GM23338 (cell line): ENCODE measurements around the gene CCDC6.
"Not testable (repeated sequence)": the region's sequence is repeated elsewhere in the genome, so short reads cannot be mapped to it uniquely, and the experiment has no call there.

ENCODE experiments used
- CREB1 ChIP-seq: fragments of 250-450 bp; sonication (Bioruptor Pico); IDR thresholded peaks from 2 replicates; pipeline ENCODE4 v1.5.0; 2020; ENCODE audit warnings: low read depth, mild to moderate bottlenecking, moderate library complexity
- POLR2AphosphoS5 ChIP-seq: IDR thresholded peaks from 2 replicates; pipeline ENCODE4 v1.6.1; 2016; ENCODE audit warnings: antibody characterized with exemption, low read depth
- TF ChIP-seq, protein P1 (sequence below), 2 experiments: fragments of 200-600 bp in 1 of 2; sonication (generic) in 1 of 2; conservative IDR thresholded peaks; 2 replicates each; pipeline versions ENCODE4 v1.5.1 to v1.6.1; 2016 to 2017; ENCODE audit warnings: antibody characterized with exemption in 2 of 2, low read depth in 2 of 2, mild to moderate bottlenecking in 2 of 2, moderate library complexity in 1 of 2

DNA sequence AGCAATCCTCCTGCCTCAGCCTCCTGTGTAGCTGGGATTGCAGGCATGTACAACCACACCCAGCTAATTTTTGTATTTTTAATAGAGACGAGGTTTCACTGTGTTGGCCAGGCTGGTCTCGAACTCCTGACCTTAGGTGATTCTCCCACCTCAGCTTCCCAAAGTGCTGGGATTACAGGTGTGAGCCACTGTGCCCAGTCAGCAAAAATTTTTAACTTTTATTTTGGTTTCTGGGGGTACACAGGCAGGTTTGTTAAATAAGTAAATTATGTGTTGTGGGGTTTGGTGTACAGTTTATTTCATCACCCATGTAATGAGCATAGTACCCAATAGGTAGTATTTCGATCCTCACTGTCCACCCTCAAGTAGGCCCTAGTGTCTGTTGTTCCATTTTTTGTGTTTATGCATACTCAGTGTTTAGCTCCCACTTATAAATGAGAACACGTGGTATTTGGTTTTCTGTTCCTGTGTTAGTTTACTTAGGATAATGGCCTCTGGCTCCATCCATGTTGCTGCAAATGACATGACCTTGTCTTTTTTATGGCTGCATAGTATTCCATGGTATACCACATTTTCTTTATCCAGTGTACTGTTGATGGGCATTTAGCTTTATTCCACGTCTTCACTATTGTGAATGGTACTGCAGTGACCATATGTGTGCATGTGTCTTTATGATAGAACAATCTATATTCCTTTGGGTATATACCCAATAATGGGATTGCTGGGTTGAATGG is 24.6 kb upstream of the CCDC6 start:
- TF ChIP-seq, protein P1, sequence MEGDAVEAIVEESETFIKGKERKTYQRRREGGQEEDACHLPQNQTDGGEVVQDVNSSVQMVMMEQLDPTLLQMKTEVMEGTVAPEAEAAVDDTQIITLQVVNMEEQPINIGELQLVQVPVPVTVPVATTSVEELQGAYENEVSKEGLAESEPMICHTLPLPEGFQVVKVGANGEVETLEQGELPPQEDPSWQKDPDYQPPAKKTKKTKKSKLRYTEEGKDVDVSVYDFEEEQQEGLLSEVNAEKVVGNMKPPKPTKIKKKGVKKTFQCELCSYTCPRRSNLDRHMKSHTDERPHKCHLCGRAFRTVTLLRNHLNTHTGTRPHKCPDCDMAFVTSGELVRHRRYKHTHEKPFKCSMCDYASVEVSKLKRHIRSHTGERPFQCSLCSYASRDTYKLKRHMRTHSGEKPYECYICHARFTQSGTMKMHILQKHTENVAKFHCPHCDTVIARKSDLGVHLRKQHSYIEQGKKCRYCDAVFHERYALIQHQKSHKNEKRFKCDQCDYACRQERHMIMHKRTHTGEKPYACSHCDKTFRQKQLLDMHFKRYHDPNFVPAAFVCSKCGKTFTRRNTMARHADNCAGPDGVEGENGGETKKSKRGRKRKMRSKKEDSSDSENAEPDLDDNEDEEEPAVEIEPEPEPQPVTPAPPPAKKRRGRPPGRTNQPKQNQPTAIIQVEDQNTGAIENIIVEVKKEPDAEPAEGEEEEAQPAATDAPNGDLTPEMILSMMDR (conservative IDR thresholded peaks at IDR 0.05; ENCODE audit: low read depth in 2 of 2) = not testable (repeated sequence)
- TF ChIP-seq POLR2AphosphoS5, CREB1: not testable (repeated sequence)
